GM12878 (cell line): ENCODE results near the gene ANK2. TPM values are rescaled to one million over a fixed set of nuclear protein-coding genes. Genes with fewer than 3 reads are reported as not detected.

Experiments used
- ATAC-seq: fragments of 200-7000 bp; cut with Tn5 transposase; 3 replicates; pipeline ENCODE4 v1.9.1; 2020; ENCODE audit warnings: mild to moderate bottlenecking, moderate library complexity
- BruUV-seq: library from RNA; stranded (reverse); fragments of 400-500 nt; replicated peaks from 2 replicates; lab custom pipeline; 2021; lab: Mats Ljungman, UMichigan
- CTCF ChIA-PET: fragments of 300-600 bp; sonication (Branson Sonifier 250); formaldehyde crosslinking; extraction: SDS; loops from one replicate; lab custom pipeline; 2021; ENCODE audit warnings: inconsistent platforms; lab: Yijun Ruan, JAX
- POLR2A ChIA-PET: fragments of 350-600 bp; formaldehyde crosslinking; extraction: SDS; loops from one replicate; lab custom pipeline; 2021; ENCODE audit warnings: inconsistent platforms; lab: Charles Lee
- RAD21 ChIA-PET: fragments of 300-600 bp; sonication (Branson Sonifier 250); formaldehyde crosslinking; loops from one replicate; lab custom pipeline; 2023; ENCODE audit warnings: antibody characterized with exemption; ENCODE audit not compliant: unreplicated experiment; lab: Charles Lee
- SMC1A ChIA-PET: fragments of 300-600 bp; sonication (Branson Sonifier 250); formaldehyde crosslinking; loops from one replicate; lab custom pipeline; 2023; ENCODE audit not compliant: unreplicated experiment, uncharacterized antibody; lab: Charles Lee
- DNase-seq: peaks from one replicate; pipeline ENCODE4 v3.0.0-alpha.2; 2011; ENCODE audit warnings: low read depth, low spot score
- FAIRE-seq: peaks from 3 replicates; lab custom pipeline; 2011; peaks lifted over from hg19 to GRCh38; lab: Jason Lieb, UNC
- H2AFZ ChIP-seq: 2 replicates; pipeline ENCODE4 v1.6.0; 2011; ENCODE audit warnings: low read depth, low read length, control low read depth; ENCODE audit not compliant: control insufficient read depth
- H3K27ac ChIP-seq: 2 replicates; pipeline ENCODE4 v1.5.1; 2011; ENCODE audit warnings: control low read depth; ENCODE audit not compliant: control insufficient read depth, insufficient read depth
- H3K27me3 ChIP-seq, 2 experiments: replicated peaks in 1 of 2; 2 replicates each; pipeline versions ENCODE4 v1.6.0 to v1.6.1; 2011; ENCODE audit warnings: low read length in 1 of 2; ENCODE audit not compliant: control insufficient read depth in 2 of 2, insufficient read depth in 2 of 2
- H3K36me3 ChIP-seq, 2 experiments: 2 replicates each; pipeline ENCODE4 v1.5.1; 2011; ENCODE audit warnings: low read length in 1 of 2; ENCODE audit not compliant: control insufficient read depth in 2 of 2, insufficient read depth in 2 of 2
- H3K4me1 ChIP-seq: 2 replicates; pipeline ENCODE4 v1.6.1; 2011; ENCODE audit warnings: mild to moderate bottlenecking, low read length, moderate library complexity, mixed read lengths; ENCODE audit not compliant: control insufficient read depth, insufficient read depth
- H3K4me2 ChIP-seq: 2 replicates; pipeline ENCODE4 v1.6.0; 2011; ENCODE audit warnings: control low read depth; ENCODE audit not compliant: control insufficient read depth, insufficient read depth
- H3K4me3 ChIP-seq: fragments of 200-600 bp; sonication (generic); 2 replicates; pipeline ENCODE4 v1.5.1; 2016
- H3K79me2 ChIP-seq: 2 replicates; pipeline ENCODE4 v1.6.0; 2011; ENCODE audit warnings: low read length; ENCODE audit not compliant: control insufficient read depth, insufficient read depth
- H3K9ac ChIP-seq: 2 replicates; pipeline ENCODE4 v1.8.0; 2011; ENCODE audit warnings: low read length, control low read depth, mixed read lengths; ENCODE audit not compliant: control insufficient read depth, insufficient read depth
- H3K9me3 ChIP-seq: replicated peaks from 3 replicates; pipeline ENCODE4 v1.5.1; 2011; ENCODE audit warnings: mild to moderate bottlenecking, low read length; ENCODE audit not compliant: control insufficient read depth, insufficient read depth
- H4K20me1 ChIP-seq: 2 replicates; pipeline ENCODE4 v1.6.0; 2011; ENCODE audit not compliant: control insufficient read depth, insufficient read depth
- CBX5 ChIP-seq: sonication (generic); IDR thresholded peaks from 2 replicates; pipeline ENCODE4 v1.6.1; 2016; ENCODE audit warnings: low read depth, moderate library complexity, mild to moderate bottlenecking, inconsistent platforms
- CEBPZ ChIP-seq: fragments of 150-350 bp; IDR thresholded peaks from 2 replicates; pipeline ENCODE4 v1.6.1; 2016; ENCODE audit warnings: low read depth, low read length
- CREM ChIP-seq: IDR thresholded peaks from 2 replicates; pipeline ENCODE4 v1.6.1; 2014; ENCODE audit warnings: antibody characterized with exemption, low read depth
- EP300 ChIP-seq, 2 experiments: fragments of 150-350 bp in 1 of 2; IDR thresholded peaks; 2 replicates each; pipeline ENCODE4 v1.6.1; 2011 to 2012; ENCODE audit warnings: low read depth in 2 of 2, low read length in 2 of 2, borderline replicate concordance in 1 of 2, improper control_type of control experiment in 1 of 2, inconsistent platforms in 1 of 2; ENCODE audit not compliant: control insufficient read depth in 1 of 2
- ETV6 ChIP-seq, 2 experiments: fragments of 450-650 bp in 1 of 2; IDR thresholded peaks in 1 of 2; conservative IDR thresholded peaks in 1 of 2; 2 replicates each; pipeline ENCODE4 v1.6.1; 2014; ENCODE audit warnings: antibody characterized with exemption in 1 of 2, borderline replicate concordance in 1 of 2, low read depth in 1 of 2, mild to moderate bottlenecking in 1 of 2, moderate library complexity in 1 of 2
- FOS ChIP-seq: IDR thresholded peaks from 3 replicates; pipeline ENCODE4 v1.6.1; 2011; ENCODE audit warnings: borderline replicate concordance; ENCODE audit not compliant: insufficient read length; ENCODE audit errors: extremely low read depth
- HDAC2 ChIP-seq: fragments of 200-600 bp; sonication (generic); IDR thresholded peaks from 2 replicates; pipeline ENCODE4 v1.6.1; 2017
- HDGF ChIP-seq: fragments of 450-650 bp; IDR thresholded peaks from 2 replicates; pipeline ENCODE4 v1.6.1; 2016; ENCODE audit warnings: antibody characterized with exemption
- IKZF1 ChIP-seq: fragments of 450-650 bp; conservative IDR thresholded peaks from 2 replicates; pipeline ENCODE4 v1.6.1; 2017; ENCODE audit warnings: antibody characterized with exemption, mild to moderate bottlenecking
- MXI1 ChIP-seq: fragments of 150-350 bp; IDR thresholded peaks from 2 replicates; pipeline ENCODE4 v1.6.1; 2011; ENCODE audit warnings: low read depth, mild to moderate bottlenecking, inconsistent platforms, low read length, improper control_type of control experiment
- NFIC ChIP-seq: IDR thresholded peaks from 2 replicates; pipeline ENCODE4 v1.6.1; 2012; ENCODE audit warnings: low read depth, mild to moderate bottlenecking, inconsistent platforms, low read length, moderate library complexity
- NFYB ChIP-seq: IDR thresholded peaks from 2 replicates; pipeline ENCODE4 v1.6.1; 2011; ENCODE audit warnings: low read depth, mild to moderate bottlenecking, low read length, improper control_type of control experiment, moderate library complexity; ENCODE audit not compliant: insufficient read depth
- PAX8 ChIP-seq: fragments of 450-650 bp; IDR thresholded peaks from 2 replicates; pipeline ENCODE4 v1.6.1; 2017; ENCODE audit warnings: mild to moderate bottlenecking, moderate library complexity
- POLR2AphosphoS2 ChIP-seq: IDR thresholded peaks from 2 replicates; pipeline ENCODE4 v1.6.1; 2011; ENCODE audit warnings: low read depth, mild to moderate bottlenecking, low read length, improper control_type of control experiment, moderate library complexity
- TBL1XR1 ChIP-seq: IDR thresholded peaks from 2 replicates; pipeline ENCODE4 v1.6.1; 2012; ENCODE audit warnings: low read depth, low read length, improper control_type of control experiment
- WGBS: methylation state at CpG from one replicate; pipeline ENCODE4 v1.1.6; 2016; ENCODE audit warnings: low lambda C conversion rate; ENCODE audit not compliant: insufficient replicate concordance, insufficient coverage; ENCODE audit errors: missing lambda C conversion rate; 5-methylcytosine and 5-hydroxymethylcytosine counted together
- in situ Hi-C: fragments of 300-500 bp; cut with MboI; formaldehyde crosslinking; loops from 9 replicates; pipeline ENCODE4 v1.14.3; 2018; ENCODE audit warnings: mixed read lengths
- intact Hi-C: fragments of 100-400 bp; cut with micrococcal nuclease; formaldehyde crosslinking; loops from one replicate; pipeline ENCODE4 v1.14.2; 2022; ENCODE audit not compliant: unreplicated experiment
- polyA plus RNA-seq, 11 experiments: library from polyadenylated mRNA; depleted of rRNA in 4 of 11; unstranded in 6 of 11; stranded (reverse) in 5 of 11; fragments of >200 nt; fragmentation: Nextera tagmentation in 4 of 11; fragmentation: Illumina TruSeq in 1 of 11; extraction: Ambion mirVana in 4 of 11; extraction: Trizol in 1 of 11; gene quantifications; 1 replicate in 1 of 11; 2 replicates in 10 of 11; pipeline versions ENCODE4 v1.2.1 to v1.2.3, GENCODE V29; 2011 to 2016; ENCODE audit warnings: inconsistent platforms in 2 of 11, missing spikeins in 2 of 11, low read depth in 1 of 11
- total RNA-seq, 4 experiments: library from RNA; depleted of rRNA in 3 of 4; stranded (reverse); fragments of >200 nt in 3 of 4; fragmentation: Illumina TruSeq in 1 of 4; extraction: Trizol in 1 of 4; gene quantifications; 2 replicates each; pipeline versions ENCODE4 v1.2.1 to v1.2.3, GENCODE V29; 2013 to 2021
- TF ChIP-seq, protein P1 (sequence below): IDR thresholded peaks from 2 replicates; pipeline ENCODE4 v1.6.1; 2012; ENCODE audit warnings: mild to moderate bottlenecking, low read depth, low read length

The ANK2 gene
- total and polyA plus RNA-seq, 10 of the 15 experiments (the other 5 are each of a cell fraction or from before 2014, with no cell fraction given) = 1.6 to 13.0 (median 4.1) TPM

DNA sequence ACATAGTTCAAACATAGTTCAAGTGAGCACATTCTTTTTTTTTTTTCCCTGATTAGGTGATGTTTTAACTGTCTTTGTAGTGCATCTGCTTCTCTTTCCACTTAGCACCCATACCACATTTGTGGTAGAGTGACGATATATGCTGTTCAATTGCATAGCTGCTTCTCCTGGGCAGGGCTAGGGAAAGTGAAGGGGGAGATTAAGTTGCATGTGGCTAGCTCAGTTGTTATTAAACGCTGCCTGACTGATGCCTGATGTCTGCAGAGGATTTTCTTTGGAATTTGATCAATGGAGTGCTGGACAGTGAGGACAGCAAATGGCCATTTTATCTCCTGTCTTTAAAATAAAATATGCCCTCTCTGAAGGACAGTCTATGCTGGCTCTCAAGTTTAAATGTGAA, 63.7 kb downstream of the ANK2 start:
- Histone ChIP-seq H3K27me3 (no peaks in the 10 kb centered on the region), H3K4me2 (no peak overlapping the region), H2AFZ (no peak overlapping the region), H4K20me1 (no peaks in the 10 kb centered on the region), H3K36me3 (no peaks in the 10 kb centered on the region), H3K4me3 (no peak overlapping the region), H3K9ac (no peak overlapping the region), H3K9me3 (no peaks in the 10 kb centered on the region), H3K79me2 (no peaks in the 10 kb centered on the region), H3K27ac (no peak overlapping the region), H3K4me1 (no peaks in the 10 kb centered on the region)
- ChIA-PET CTCF (interaction anchor here (0.6 to 1.8 kb wide), 4 partner anchors 12 to 162 kb away, joined by 3 to 4 read pairs (median 4); no protein-coding TSS in a partner anchor), POLR2A (interaction anchor here (0.7 kb wide), 1 partner anchor 28 kb away, joined by 3 read pairs; no protein-coding TSS in a partner anchor), RAD21 (no interaction called here), SMC1A (interaction anchor here (0.6 to 2.7 kb wide), 6 partner anchors 9 to 45 kb away, joined by 3 to 12 read pairs (median 3); no protein-coding TSS in a partner anchor)
- BruUV-seq = no TSS peak
- no peak for ATAC-seq
- TF ChIP-seq IKZF1 (no peak), EP300 (IDR thresholded peaks at IDR 0.05; ENCODE audit: borderline replicate concordance in 1 of 2, control insufficient read depth in 1 of 2, low read depth in 2 of 2, low read length in 2 of 2) (no peak), PAX8 (no peak), HDGF (no peak), HDAC2 (no peak), MXI1 (no peak), TBL1XR1 (no peak), CREM (no peak), CEBPZ (no peak), NFYB (no peak), POLR2AphosphoS2 (no peak), CBX5 (no peak), FOS (no peak), NFIC (no peak), ETV6 (conservative IDR thresholded peaks at IDR 0.05 in 1 of 2, IDR thresholded peaks at IDR 0.05 in 1 of 2; ENCODE audit: borderline replicate concordance in 1 of 2, low read depth in 1 of 2) (no peak)
- TF ChIP-seq, protein P1, sequence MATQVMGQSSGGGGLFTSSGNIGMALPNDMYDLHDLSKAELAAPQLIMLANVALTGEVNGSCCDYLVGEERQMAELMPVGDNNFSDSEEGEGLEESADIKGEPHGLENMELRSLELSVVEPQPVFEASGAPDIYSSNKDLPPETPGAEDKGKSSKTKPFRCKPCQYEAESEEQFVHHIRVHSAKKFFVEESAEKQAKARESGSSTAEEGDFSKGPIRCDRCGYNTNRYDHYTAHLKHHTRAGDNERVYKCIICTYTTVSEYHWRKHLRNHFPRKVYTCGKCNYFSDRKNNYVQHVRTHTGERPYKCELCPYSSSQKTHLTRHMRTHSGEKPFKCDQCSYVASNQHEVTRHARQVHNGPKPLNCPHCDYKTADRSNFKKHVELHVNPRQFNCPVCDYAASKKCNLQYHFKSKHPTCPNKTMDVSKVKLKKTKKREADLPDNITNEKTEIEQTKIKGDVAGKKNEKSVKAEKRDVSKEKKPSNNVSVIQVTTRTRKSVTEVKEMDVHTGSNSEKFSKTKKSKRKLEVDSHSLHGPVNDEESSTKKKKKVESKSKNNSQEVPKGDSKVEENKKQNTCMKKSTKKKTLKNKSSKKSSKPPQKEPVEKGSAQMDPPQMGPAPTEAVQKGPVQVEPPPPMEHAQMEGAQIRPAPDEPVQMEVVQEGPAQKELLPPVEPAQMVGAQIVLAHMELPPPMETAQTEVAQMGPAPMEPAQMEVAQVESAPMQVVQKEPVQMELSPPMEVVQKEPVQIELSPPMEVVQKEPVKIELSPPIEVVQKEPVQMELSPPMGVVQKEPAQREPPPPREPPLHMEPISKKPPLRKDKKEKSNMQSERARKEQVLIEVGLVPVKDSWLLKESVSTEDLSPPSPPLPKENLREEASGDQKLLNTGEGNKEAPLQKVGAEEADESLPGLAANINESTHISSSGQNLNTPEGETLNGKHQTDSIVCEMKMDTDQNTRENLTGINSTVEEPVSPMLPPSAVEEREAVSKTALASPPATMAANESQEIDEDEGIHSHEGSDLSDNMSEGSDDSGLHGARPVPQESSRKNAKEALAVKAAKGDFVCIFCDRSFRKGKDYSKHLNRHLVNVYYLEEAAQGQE = no peak
- intact Hi-C loops (no loop called here), in situ Hi-C loops (no loop called here)
- 50% methylated on average over 2 of the region's 2 CpGs for WGBS
- no peak for FAIRE-seq
- DNase-seq = no peak
